HepG2 (cell line): ENCODE measurements around the gene CSNK2B. TPM values are rescaled to one million over a fixed set of nuclear protein-coding genes. Genes with fewer than 3 reads are reported as not detected.

ENCODE experiments used
- ASH2L ChIP-seq: fragments of 300-600, 200-600 bp; sonication (generic); IDR thresholded peaks from 2 replicates; pipeline ENCODE4 v1.7.0; 2017; ENCODE audit warnings: low read depth, mild to moderate bottlenecking, moderate library complexity, mixed read lengths, low read length; ENCODE audit not compliant: insufficient read length
- EZH2 ChIP-seq: conservative IDR thresholded peaks from 2 replicates; pipeline ENCODE4 v1.6.1; 2012; ENCODE audit warnings: mild to moderate bottlenecking, low read depth, low read length, moderate library complexity
- FOSL2 ChIP-seq: sonication (generic); formaldehyde crosslinking; IDR thresholded peaks from 2 replicates; pipeline ENCODE4 v1.4.0; 2020; ENCODE audit warnings: missing genetic modification reagents
- FOXK1 ChIP-seq: sonication (generic); formaldehyde crosslinking; IDR thresholded peaks from 2 replicates; pipeline ENCODE4 v1.4.0; 2020; ENCODE audit warnings: low read depth, missing genetic modification reagents, borderline replicate concordance
- IRF9 ChIP-seq: sonication (generic); formaldehyde crosslinking; IDR thresholded peaks from 2 replicates; pipeline ENCODE4 v1.8.0; 2022; ENCODE audit warnings: missing genetic modification reagents, mild to moderate bottlenecking, borderline replicate concordance
- MTA1 ChIP-seq: sonication (generic); formaldehyde crosslinking; IDR thresholded peaks from 2 replicates; pipeline ENCODE4 v1.4.0; 2020; ENCODE audit warnings: missing genetic modification reagents, mild to moderate bottlenecking, borderline replicate concordance
- NR2C2 ChIP-seq: sonication (generic); formaldehyde crosslinking; IDR thresholded peaks from 2 replicates; pipeline ENCODE4 v1.4.0; 2020; ENCODE audit warnings: missing genetic modification reagents, mild to moderate bottlenecking, moderate library complexity, borderline replicate concordance
- PHF5A ChIP-seq: IDR thresholded peaks from one replicate; pipeline ENCODE4 v1.6.1; 2018; ENCODE audit warnings: low read depth, missing genetic modification reagents; ENCODE audit not compliant: unreplicated experiment
- RXRB ChIP-seq: IDR thresholded peaks from 2 replicates; pipeline ENCODE4 v1.6.1; 2016; ENCODE audit warnings: borderline replicate concordance, missing genetic modification reagents, missing compliant biosample characterization
- SNAI1 ChIP-seq: sonication (generic); formaldehyde crosslinking; IDR thresholded peaks from 2 replicates; pipeline ENCODE4 v1.5.0; 2020; ENCODE audit warnings: mild to moderate bottlenecking, missing genetic modification reagents, borderline replicate concordance
- SP1 ChIP-seq, 2 experiments: fragments of 450-650 bp in 1 of 2; sonication (generic) in 1 of 2; formaldehyde crosslinking in 1 of 2; IDR thresholded peaks; 2 replicates each; pipeline versions ENCODE4 v1.4.0 to v1.6.1; 2016 to 2020; ENCODE audit warnings: missing genetic modification reagents in 1 of 2
- SP140L ChIP-seq: sonication (generic); formaldehyde crosslinking; IDR thresholded peaks from 2 replicates; pipeline ENCODE4 v1.4.0; 2020; ENCODE audit warnings: missing genetic modification reagents, borderline replicate concordance
- SP5 ChIP-seq: IDR thresholded peaks from 2 replicates; pipeline ENCODE4 v1.6.1; 2016; ENCODE audit warnings: low read depth, borderline replicate concordance
- TGIF2 ChIP-seq: IDR thresholded peaks from 2 replicates; pipeline ENCODE4 v1.6.1; 2016; ENCODE audit warnings: control low read depth, missing compliant biosample characterization
- ZBTB42 ChIP-seq: sonication (generic); formaldehyde crosslinking; IDR thresholded peaks from 2 replicates; pipeline ENCODE4 v1.5.0; 2020; ENCODE audit warnings: mild to moderate bottlenecking, missing genetic modification reagents
- ZMAT3 ChIP-seq: sonication (generic); formaldehyde crosslinking; conservative IDR thresholded peaks from 2 replicates; pipeline ENCODE4 v1.7.0; 2021; ENCODE audit warnings: missing genetic modification reagents
- ZNF143 ChIP-seq: sonication (generic); formaldehyde crosslinking; IDR thresholded peaks from 2 replicates; pipeline ENCODE4 v1.4.0; 2020; ENCODE audit warnings: missing genetic modification reagents
- ZNF256 ChIP-seq: sonication (generic); formaldehyde crosslinking; conservative IDR thresholded peaks from 2 replicates; pipeline ENCODE4 v1.4.0; 2020; ENCODE audit warnings: missing genetic modification reagents
- ZNF513 ChIP-seq: sonication (generic); formaldehyde crosslinking; conservative IDR thresholded peaks from 2 replicates; pipeline ENCODE4 v1.5.0; 2020; ENCODE audit warnings: missing genetic modification reagents
- ZNF570 ChIP-seq: sonication (generic); formaldehyde crosslinking; IDR thresholded peaks from 2 replicates; pipeline ENCODE4 v1.4.0; 2020; ENCODE audit warnings: mild to moderate bottlenecking, missing genetic modification reagents, borderline replicate concordance
- ZNF644 ChIP-seq: IDR thresholded peaks from 2 replicates; pipeline ENCODE4 v1.6.1; 2016; ENCODE audit warnings: low read depth
- ZNF720 ChIP-seq: sonication (generic); formaldehyde crosslinking; IDR thresholded peaks from 2 replicates; pipeline ENCODE4 v1.4.0; 2020; ENCODE audit warnings: missing genetic modification reagents
- ZNF776 ChIP-seq: sonication (generic); formaldehyde crosslinking; IDR thresholded peaks from 2 replicates; pipeline ENCODE4 v1.4.0; 2020; ENCODE audit warnings: mild to moderate bottlenecking, missing genetic modification reagents
- ZNF790 ChIP-seq: sonication (generic); formaldehyde crosslinking; IDR thresholded peaks from 2 replicates; pipeline ENCODE4 v1.8.0; 2022; ENCODE audit warnings: missing genetic modification reagents, mild to moderate bottlenecking, borderline replicate concordance
- ZNF841 ChIP-seq: sonication (generic); formaldehyde crosslinking; IDR thresholded peaks from 2 replicates; pipeline ENCODE4 v1.8.1; 2023; ENCODE audit warnings: missing genetic modification reagents, borderline replicate concordance
- ZSCAN30 ChIP-seq: sonication (generic); formaldehyde crosslinking; IDR thresholded peaks from 2 replicates; pipeline ENCODE4 v1.5.0; 2020; ENCODE audit warnings: mild to moderate bottlenecking, missing genetic modification reagents
- ZSCAN31 ChIP-seq: sonication (generic); formaldehyde crosslinking; IDR thresholded peaks from 2 replicates; pipeline ENCODE4 v1.5.0; 2020; ENCODE audit warnings: low read depth, mild to moderate bottlenecking, missing genetic modification reagents
- polyA plus RNA-seq, 8 experiments: library from polyadenylated mRNA; depleted of rRNA in 3 of 8; stranded (reverse) in 7 of 8; unstranded in 1 of 8; fragments of >200 nt; fragmentation: Illumina TruSeq in 4 of 8; extraction: Trizol in 4 of 8; gene quantifications; 2 replicates each; pipeline versions ENCODE4 v1.2.1 to v1.2.3, GENCODE V29; 2011 to 2016; ENCODE audit warnings: low read depth in 4 of 8, missing spikeins in 1 of 8, mixed read lengths in 1 of 8; ENCODE audit not compliant: insufficient read depth in 1 of 8
- total RNA-seq, 5 experiments: library from RNA; depleted of rRNA; stranded (reverse); fragments of >200 nt; fragmentation: Illumina TruSeq; extraction: Trizol; gene quantifications; 2 replicates each; pipeline ENCODE4 v1.2.3, GENCODE V29; 2016; ENCODE audit warnings: low read depth in 1 of 5
- TF ChIP-seq, protein P1 (sequence below): IDR thresholded peaks from 2 replicates; pipeline ENCODE4 v1.6.1; 2012; ENCODE audit warnings: inconsistent platforms

CSNK2B gene
- total and polyA plus RNA-seq, 2 of the 13 experiments (the other 11 are each of a cell fraction or from before 2014, with no cell fraction given) = 111 to 296 TPM

- TF ChIP-seq ZNF790 (CRISPR knock-in tag) (no peak), SP140L (CRISPR knock-in tag) (no peak), IRF9 (CRISPR knock-in tag) (peak; percentile 19; the same call in 1 of the 2 replicates), ZNF513 (CRISPR knock-in tag) (no peak; the same call in 1 of the 2 replicates), ASH2L (peak; percentile 87), SP1 (IDR thresholded peaks at IDR 0.05) (no peak), SP1 (CRISPR knock-in tag; IDR thresholded peaks at IDR 0.05) (no peak; the same call in 1 of the 2 replicates), ZBTB42 (CRISPR knock-in tag) (no peak), ZNF256 (peak; percentile 83; the same call in 1 of the 2 replicates), SP5 (CRISPR knock-in tag) (peak; percentile 68), ZNF644 (CRISPR knock-in tag) (no peak), RXRB (no peak), ZNF570 (CRISPR knock-in tag) (no peak), FOXK1 (CRISPR knock-in tag) (peak; percentile 87), TGIF2 (peak; percentile 95), MTA1 (CRISPR knock-in tag) (peak; percentile 42; the same call in 1 of the 2 replicates), PHF5A (CRISPR knock-in tag) (no peak), FOSL2 (CRISPR knock-in tag) (0 out of 2 replicates have a peak, but pooled peaks have one; percentile 43), ZMAT3 (CRISPR knock-in tag) (peak; percentile 82), EZH2 (no peak), NR2C2 (CRISPR knock-in tag) (peak; percentile 99), ZNF841 (no peak), ZNF776 (CRISPR knock-in tag) (peak; percentile 30; the same call in 1 of the 2 replicates), SNAI1 (CRISPR knock-in tag) (peak; percentile 16), ZSCAN31 (CRISPR knock-in tag) (peak; percentile 44; the same call in 1 of the 2 replicates), ZNF720 (CRISPR knock-in tag) (no peak), ZSCAN30 (CRISPR knock-in tag) (no peak), ZNF143 (CRISPR knock-in tag) (peak; percentile 98)
- TF ChIP-seq, protein P1, sequence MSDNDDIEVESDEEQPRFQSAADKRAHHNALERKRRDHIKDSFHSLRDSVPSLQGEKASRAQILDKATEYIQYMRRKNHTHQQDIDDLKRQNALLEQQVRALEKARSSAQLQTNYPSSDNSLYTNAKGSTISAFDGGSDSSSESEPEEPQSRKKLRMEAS = peak; percentile 69
Measured at GRCh38 chr6:31665501-31666336, at the start of gene CSNK2B (continued).
